Rectal smooth muscle tissue (tissue), 1 donor: ENCODE measurements around the gene GPI.
"Not testable (repeated sequence)": the region's sequence is repeated elsewhere in the genome, so short reads cannot be mapped to it uniquely, and the experiment has no call there.

Experiments
- H3K27ac ChIP-seq: one replicate; pipeline ENCODE4 v1.7.0; 2013; ENCODE audit warnings: low read depth, low read length, inconsistent platforms
- H3K27me3 ChIP-seq: one replicate; pipeline ENCODE4 v1.7.0; 2013; ENCODE audit warnings: low read length; ENCODE audit not compliant: control insufficient read depth, insufficient read depth
- H3K36me3 ChIP-seq: one replicate; pipeline ENCODE4 v1.7.0; 2013; ENCODE audit warnings: low read length; ENCODE audit not compliant: control insufficient read depth, insufficient read depth
- H3K4me1 ChIP-seq: one replicate; pipeline ENCODE4 v1.7.0; 2013; ENCODE audit warnings: low read length; ENCODE audit not compliant: control insufficient read depth, insufficient read depth
- H3K4me3 ChIP-seq: one replicate; pipeline ENCODE4 v1.7.0; 2013; ENCODE audit warnings: low read length
- H3K9ac ChIP-seq: one replicate; pipeline ENCODE4 v1.7.0; 2013; ENCODE audit warnings: low read length

GPI gene

DNA sequence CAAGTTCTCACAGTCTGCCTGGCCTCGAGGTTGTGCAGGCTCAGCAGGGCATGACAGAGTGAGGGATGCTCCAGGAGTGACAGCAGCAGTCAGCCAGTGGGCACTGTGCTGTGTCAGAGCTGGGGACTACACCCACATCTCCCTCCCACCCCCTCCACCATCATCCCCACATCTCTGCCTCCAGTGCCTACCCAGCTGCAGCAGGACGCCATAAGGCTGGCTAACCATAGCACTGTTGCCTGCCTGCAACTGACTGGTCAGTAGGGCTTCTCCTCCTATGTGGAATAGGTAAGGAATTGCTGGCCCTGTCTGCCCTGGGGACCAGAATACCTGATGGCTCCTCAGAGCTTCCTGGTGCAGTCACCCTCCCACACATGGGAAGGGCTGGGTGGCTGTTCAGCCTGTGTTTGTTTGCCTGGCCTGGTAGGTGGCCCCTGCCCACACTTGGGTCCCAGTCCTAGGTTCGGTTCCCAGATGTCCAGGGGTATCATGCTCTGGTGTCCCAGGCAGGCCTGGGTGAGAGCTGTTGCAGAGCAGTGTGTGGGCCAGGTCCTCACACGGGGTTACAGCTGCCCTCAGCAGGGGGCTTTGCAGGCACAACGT lies 15.7 kb downstream of the GPI start:
- Histone ChIP-seq H3K9ac (no peak overlapping the region), H3K27me3 (no peaks in the 10 kb centered on the region), H3K27ac (no peak overlapping the region), H3K4me1 (no peaks in the 10 kb centered on the region), H3K4me3 (no peak overlapping the region), H3K36me3 (peaks cover 64% of the 10 kb centered on the region)

DNA sequence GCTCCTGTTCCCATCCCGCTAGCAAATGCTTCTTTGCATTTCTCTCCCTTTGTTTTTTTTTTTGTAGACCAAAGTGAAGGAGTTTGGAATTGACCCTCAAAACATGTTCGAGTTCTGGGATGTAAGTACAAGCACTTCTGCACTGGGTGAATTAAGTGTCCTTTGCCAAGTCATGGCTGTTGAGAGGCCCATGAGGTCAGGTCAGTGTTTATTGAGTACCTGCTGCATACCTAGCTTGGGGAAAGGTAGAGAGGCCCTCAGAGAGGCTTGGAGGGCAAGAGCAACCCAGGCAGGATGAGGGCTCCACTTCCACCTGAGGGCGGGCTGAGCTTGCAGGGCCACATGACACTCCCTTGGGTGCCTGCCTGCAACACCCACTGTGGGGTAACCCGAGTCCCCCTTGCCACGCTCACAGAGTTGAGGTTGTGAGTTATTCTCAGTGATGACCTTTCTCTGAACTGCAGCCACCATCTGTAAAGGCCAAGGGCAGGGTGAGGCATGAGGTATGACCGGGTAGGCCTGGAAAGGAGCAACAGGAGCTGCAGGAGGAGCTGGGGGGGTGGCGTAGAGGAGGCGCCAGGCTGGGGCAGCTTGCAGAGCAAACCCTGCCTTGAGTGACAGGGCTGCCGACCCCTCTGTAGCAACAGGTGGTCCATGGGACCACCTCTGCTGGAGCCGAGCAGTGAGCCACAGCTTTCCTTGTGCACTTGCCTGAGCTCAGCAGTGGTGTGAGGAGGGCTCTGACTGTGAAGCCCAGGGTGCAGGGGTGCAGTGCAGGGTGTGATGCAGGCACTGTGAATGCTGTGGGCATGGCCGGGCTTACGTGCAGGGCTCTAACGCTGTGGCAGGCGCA lies 16.6 kb downstream of the GPI start:
- H3K9ac ChIP-seq: no peak overlapping the region
- H3K36me3 ChIP-seq: peaks cover 64% of the 10 kb centered on the region
- no peak overlapping the region for H3K27ac ChIP-seq
- no peaks in the 10 kb centered on the region for H3K27me3 ChIP-seq
- no peaks in the 10 kb centered on the region for H3K4me1 ChIP-seq
- H3K4me3 ChIP-seq: no peak overlapping the region

DNA sequence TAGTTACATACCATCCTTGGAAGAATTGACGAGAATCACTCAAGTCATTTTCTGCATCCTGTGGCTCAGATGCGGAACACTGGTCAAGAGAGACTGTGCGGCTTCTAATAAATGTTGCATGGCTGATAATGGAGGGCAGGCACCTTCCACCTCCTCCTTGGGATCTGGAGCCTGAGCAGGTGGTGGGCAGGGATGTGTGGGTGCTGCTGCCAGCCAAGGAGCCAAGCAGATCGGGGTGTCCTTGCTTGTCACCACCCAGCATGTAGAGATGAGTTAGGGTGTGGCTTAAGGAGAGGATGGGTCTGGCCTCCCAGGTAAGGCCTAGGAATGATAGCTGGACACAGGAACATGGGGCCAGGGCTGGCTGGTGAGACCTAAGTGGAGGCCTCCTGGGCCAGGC lies 17.5 kb downstream of the GPI start:
- Histone ChIP-seq H3K9ac (no peak overlapping the region), H3K4me3 (no peak overlapping the region), H3K27ac (no peak overlapping the region), H3K27me3 (no peaks in the 10 kb centered on the region), H3K36me3 (peaks cover 66% of the 10 kb centered on the region), H3K4me1 (no peaks in the 10 kb centered on the region)

DNA sequence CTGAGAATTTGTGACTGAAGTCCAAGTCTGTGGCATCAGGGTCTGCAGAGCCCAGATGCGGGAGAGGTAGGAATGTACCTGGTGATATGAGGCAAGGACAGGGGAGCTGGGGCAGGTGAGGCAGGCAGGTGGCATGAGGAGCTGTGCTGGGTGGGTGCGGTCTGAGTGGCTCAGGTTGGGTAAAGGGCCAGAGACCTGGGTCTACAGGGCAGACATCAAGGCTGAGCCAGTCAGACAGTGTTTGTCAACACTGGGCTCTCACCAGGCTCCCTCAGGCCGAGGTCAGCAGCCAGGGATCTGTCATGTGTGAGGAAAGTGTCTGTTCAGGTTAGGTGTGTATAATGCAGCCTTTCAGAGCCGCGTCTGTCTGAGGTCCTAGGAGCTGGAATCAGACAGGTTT lies 18.6 kb downstream of the GPI start:
- Histone ChIP-seq H3K27me3 (no peaks in the 10 kb centered on the region), H3K4me1 (no peaks in the 10 kb centered on the region), H3K27ac (no peak overlapping the region), H3K4me3 (no peak overlapping the region), H3K9ac (no peak overlapping the region), H3K36me3 (peaks cover 61% of the 10 kb centered on the region)

DNA sequence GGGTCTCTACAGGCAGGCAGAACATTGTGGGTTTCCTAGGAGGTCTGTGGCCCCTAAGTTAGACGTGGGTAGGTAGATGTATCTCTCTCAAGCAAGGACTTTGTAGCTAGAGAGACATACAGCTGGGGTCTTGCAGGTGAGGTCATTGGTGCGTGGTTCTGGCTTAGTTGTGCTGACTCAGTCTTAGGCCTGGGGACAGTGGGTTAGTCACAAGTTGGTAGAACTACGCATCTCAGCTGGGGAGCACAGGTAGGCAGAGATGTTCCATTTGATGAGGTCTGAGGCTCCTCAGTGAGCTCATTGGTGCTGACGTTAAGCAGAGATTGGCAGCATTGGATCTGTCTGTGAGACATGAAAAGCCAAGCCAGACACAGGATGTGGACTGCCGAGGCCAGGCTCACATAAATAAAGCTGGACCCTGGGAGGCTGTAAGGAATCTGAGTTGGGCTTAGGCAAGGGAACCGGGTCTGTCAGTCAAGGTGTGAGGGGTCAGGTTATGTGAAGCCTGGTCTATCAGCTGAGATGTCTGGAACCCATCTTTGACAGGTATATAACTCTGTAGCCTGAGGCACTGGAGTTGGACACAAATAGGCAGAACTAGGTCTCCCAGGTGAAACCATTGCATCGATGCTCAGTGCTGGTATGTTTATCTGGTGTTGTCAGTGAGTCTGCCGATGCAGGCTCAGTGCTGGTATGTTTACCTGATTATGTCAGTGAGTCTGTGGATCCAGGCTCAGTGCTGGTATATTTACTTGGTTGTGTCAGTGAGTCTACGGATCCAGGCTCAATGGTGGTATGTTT lies 21.8 kb downstream of the GPI start:
- Histone ChIP-seq H3K9ac (no peak overlapping the region), H3K4me1 (no peaks in the 10 kb centered on the region), H3K36me3 (peaks cover 59% of the 10 kb centered on the region), H3K4me3 (no peak overlapping the region), H3K27ac (no peak overlapping the region), H3K27me3 (no peaks in the 10 kb centered on the region)

DNA sequence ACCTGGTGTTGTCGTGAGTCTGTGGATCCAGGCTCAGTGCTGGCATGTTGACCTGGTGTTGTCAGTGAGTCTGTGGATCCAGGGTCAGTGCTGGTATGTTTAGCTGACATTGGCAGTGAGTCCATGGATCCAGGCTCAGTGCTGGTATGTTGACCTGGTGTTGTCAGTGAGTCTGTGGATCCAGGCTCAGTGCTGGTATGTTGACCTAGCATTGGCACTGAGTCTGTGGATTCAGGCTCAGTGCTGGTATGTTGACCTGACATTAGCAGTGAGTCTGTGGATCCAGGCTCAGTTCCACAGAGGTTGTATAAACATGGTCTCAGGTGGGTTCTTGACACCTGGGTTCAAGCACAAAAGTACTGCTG lies 22.4 kb downstream of the GPI start:
- H3K4me1 ChIP-seq: no peaks in the 10 kb centered on the region
- H3K36me3 ChIP-seq: peaks cover 56% of the 10 kb centered on the region
- no peaks in the 10 kb centered on the region for H3K27me3 ChIP-seq
- no peak overlapping the region for H3K27ac ChIP-seq
- H3K9ac ChIP-seq: no peak overlapping the region
- H3K4me3 ChIP-seq: no peak overlapping the region

DNA sequence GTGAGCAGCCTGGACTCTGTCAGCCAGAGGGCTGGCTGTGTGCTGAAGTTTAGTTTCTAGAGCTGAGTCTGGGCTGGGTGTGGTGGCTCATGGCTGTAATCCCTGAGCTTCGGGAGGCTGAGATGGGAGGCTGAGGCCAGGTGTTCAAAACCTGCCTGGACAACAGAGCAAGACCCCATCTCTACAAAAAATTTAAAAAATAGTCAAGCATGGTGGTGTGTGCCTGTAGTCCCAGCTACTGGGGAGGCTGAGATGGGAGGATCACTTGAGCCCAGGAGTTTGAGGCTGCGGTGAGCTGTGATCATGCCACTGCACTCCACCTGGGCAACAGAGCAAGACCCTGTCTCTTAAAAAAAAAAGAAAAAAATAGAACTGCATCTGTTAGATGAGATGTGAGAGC lies 23.7 kb downstream of the GPI start:
- not testable (repeated sequence) for H3K4me3 ChIP-seq, H3K27ac ChIP-seq, H3K27me3 ChIP-seq, H3K9ac ChIP-seq, H3K4me1 ChIP-seq
- peaks cover 52% of the 10 kb centered on the region for H3K36me3 ChIP-seq

DNA sequence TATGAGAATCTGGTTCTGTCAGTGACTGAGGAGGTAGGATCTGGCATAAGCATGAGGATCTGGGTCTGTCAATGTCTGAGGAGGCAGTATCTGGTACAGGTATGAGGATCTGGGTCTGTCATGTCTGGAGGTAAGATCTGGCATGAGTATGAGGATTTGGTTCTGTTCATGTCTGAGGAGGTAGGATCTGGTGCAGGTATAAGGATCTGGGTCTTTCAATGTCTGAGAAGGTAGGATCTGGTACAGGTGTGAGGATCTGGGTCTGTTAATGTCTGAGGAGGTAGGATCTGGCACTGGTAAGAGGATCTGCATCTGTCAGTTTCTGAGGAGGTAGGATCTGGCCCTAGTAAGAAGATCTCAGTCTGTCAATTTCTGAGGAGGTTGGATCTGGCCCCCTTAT lies 26.8 kb downstream of the GPI start:
- H3K4me3 ChIP-seq: no peak overlapping the region
- peaks cover 67% of the 10 kb centered on the region for H3K36me3 ChIP-seq
- no peak overlapping the region for H3K9ac ChIP-seq
- H3K27ac ChIP-seq: no peak overlapping the region
- H3K27me3 ChIP-seq: no peaks in the 10 kb centered on the region
- H3K4me1 ChIP-seq: no peaks in the 10 kb centered on the region

DNA sequence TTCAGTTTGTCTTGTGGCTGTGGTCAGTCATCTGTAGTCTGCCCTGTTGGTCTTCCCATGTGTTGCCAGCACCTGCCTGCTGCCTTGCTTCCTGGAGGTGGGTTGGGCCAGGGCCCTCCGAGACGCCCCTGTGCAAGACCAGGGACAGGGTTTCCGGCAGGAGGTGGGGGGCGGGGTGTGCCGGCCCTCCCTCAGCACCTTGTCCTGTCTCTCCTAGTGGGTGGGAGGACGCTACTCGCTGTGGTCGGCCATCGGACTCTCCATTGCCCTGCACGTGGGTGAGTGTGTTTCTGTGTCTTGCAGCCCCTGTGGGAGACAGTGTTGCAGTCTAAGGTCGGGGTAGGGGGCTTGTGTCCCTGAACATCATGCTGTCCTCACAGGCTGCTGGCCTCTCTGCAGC lies 28.0 kb downstream of the GPI start:
- H3K27ac ChIP-seq: no peak overlapping the region
- no peak overlapping the region for H3K4me3 ChIP-seq
- no peaks in the 10 kb centered on the region for H3K4me1 ChIP-seq
- no peak overlapping the region for H3K9ac ChIP-seq
- H3K27me3 ChIP-seq: no peaks in the 10 kb centered on the region
- H3K36me3 ChIP-seq: peaks cover 66% of the 10 kb centered on the region

DNA sequence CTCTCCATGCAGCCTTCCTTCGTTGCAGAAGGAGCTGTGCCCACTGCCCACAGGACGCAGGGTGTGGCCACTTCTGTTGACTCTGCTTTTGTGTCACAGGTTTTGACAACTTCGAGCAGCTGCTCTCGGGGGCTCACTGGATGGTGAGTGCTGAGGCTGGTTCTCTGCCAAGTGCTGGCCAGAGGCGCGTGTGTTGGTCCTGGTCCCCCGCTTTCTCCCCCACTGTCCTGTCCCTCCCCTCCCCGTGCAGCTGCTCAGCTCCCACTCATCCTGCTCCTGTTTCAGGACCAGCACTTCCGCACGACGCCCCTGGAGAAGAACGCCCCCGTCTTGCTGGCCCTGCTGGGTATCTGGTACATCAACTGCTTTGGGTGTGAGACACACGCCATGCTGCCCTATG lies 28.6 kb downstream of the GPI start:
- H3K9ac ChIP-seq: no peak overlapping the region
- no peaks in the 10 kb centered on the region for H3K27me3 ChIP-seq
- no peaks in the 10 kb centered on the region for H3K4me1 ChIP-seq
- H3K4me3 ChIP-seq: no peak overlapping the region
- H3K27ac ChIP-seq: no peak overlapping the region
- peaks cover 66% of the 10 kb centered on the region for H3K36me3 ChIP-seq

DNA sequence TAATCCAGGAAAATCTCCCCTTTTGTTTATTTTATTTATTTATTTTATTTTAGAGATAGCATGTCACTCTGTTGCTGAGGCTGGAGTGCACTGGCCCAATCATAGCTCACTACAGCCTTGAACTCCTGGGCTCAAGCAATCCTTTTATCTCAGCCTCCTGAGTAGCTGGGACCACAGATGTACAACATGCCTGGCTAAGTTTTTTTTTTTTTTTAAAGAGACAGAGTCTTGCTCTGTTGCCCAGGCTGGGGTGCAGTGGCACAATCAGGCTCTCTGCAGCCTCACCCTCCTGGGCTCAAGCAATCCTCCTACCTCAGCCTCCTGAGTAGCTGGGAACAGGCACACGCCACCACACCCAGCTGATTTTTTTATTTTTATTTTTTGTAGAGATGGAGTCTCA lies 32.9 kb downstream of the GPI start:
- Histone ChIP-seq H3K9ac (no peak overlapping the region), H3K4me1 (no peaks in the 10 kb centered on the region), H3K36me3 (peaks cover 47% of the 10 kb centered on the region), H3K27ac (no peak overlapping the region), H3K27me3 (no peaks in the 10 kb centered on the region), H3K4me3 (no peak overlapping the region)

DNA sequence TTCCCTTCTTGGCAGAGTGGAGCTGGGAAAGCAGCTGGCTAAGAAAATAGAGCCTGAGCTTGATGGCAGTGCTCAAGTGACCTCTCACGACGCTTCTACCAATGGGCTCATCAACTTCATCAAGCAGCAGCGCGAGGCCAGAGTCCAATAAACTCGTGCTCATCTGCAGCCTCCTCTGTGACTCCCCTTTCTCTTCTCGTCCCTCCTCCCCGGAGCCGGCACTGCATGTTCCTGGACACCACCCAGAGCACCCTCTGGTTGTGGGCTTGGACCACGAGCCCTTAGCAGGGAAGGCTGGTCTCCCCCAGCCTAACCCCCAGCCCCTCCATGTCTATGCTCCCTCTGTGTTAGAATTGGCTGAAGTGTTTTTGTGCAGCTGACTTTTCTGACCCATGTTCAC lies 34.9 kb downstream of the GPI start:
- H3K4me1 ChIP-seq: peaks cover 3% of the 10 kb centered on the region
- H3K36me3 ChIP-seq: peaks cover 35% of the 10 kb centered on the region
- H3K27ac ChIP-seq: no peak overlapping the region
- H3K27me3 ChIP-seq: no peaks in the 10 kb centered on the region
- H3K4me3 ChIP-seq: no peak overlapping the region
- H3K9ac ChIP-seq: no peak overlapping the region
